WTC11 (cell line): ENCODE data around the gene LIN28A. TPM values are rescaled to one million over a fixed set of nuclear protein-coding genes. Genes with fewer than 3 reads are reported as not detected.

ENCODE experiments used
- ATAC-seq: fragments of 200-7000 bp; cut with Tn5 transposase; 2 replicates; pipeline ENCODE4 v1.10.0; 2021; ENCODE audit warnings: mild to moderate bottlenecking, moderate library complexity
- CTCF ChIA-PET: fragments of 300-600 bp; sonication (Branson Sonifier 250); formaldehyde crosslinking; loops from one replicate; lab custom pipeline; 2021; ENCODE audit warnings: antibody characterized with exemption; lab: Charles Lee
- POLR2A ChIA-PET: fragments of 350-600 bp; sonication (Branson Sonifier 250); formaldehyde crosslinking; loops from one replicate; lab custom pipeline; 2021; ENCODE audit warnings: antibody characterized with exemption; lab: Charles Lee
- DNase-seq: peaks from one replicate; pipeline ENCODE4 v3.0.0; 2021; ENCODE audit warnings: low spot score
- H3K27ac Mint-ChIP-seq: 2 replicates; pipeline ENCODE4 v1.8.0; 2021; ENCODE audit warnings: mixed read lengths
- H3K27me3 Mint-ChIP-seq: 2 replicates; pipeline ENCODE4 v1.8.0; 2021; ENCODE audit warnings: low read depth, mild to moderate bottlenecking, moderate library complexity, mixed read lengths
- H3K36me3 Mint-ChIP-seq: 2 replicates; pipeline ENCODE4 v1.8.0; 2021; ENCODE audit warnings: mixed read lengths
- H3K4me1 Mint-ChIP-seq: 2 replicates; pipeline ENCODE4 v1.8.0; 2022; ENCODE audit warnings: mixed read lengths
- H3K4me3 Mint-ChIP-seq: 2 replicates; pipeline ENCODE4 v1.8.0; 2021; ENCODE audit warnings: mild to moderate bottlenecking, moderate library complexity, mixed read lengths
- H3K9me3 Mint-ChIP-seq: 2 replicates; pipeline ENCODE4 v1.8.0; 2021; ENCODE audit warnings: mixed read lengths
- CREB1 ChIP-seq: sonication (generic); formaldehyde crosslinking; IDR thresholded peaks from 2 replicates; pipeline ENCODE4 v1.8.0; 2023; ENCODE audit warnings: mild to moderate bottlenecking, missing genetic modification reagents
- EMX1 ChIP-seq: fragments of 250-450 bp; sonication (Bioruptor Pico); IDR thresholded peaks from 2 replicates; pipeline ENCODE4 v1.8.0; 2021; ENCODE audit warnings: mild to moderate bottlenecking
- ERG ChIP-seq: fragments of 250-450 bp; sonication (Bioruptor Pico); IDR thresholded peaks from 2 replicates; pipeline ENCODE4 v1.8.0; 2021; ENCODE audit warnings: mild to moderate bottlenecking
- ESRRA ChIP-seq: sonication (generic); formaldehyde crosslinking; IDR thresholded peaks from 2 replicates; pipeline ENCODE4 v1.8.1; 2022; ENCODE audit warnings: mild to moderate bottlenecking, missing genetic modification reagents, borderline replicate concordance
- FOXP1 ChIP-seq: sonication (generic); formaldehyde crosslinking; IDR thresholded peaks from 2 replicates; pipeline ENCODE4 v1.8.0; 2022; ENCODE audit warnings: missing genetic modification reagents, mild to moderate bottlenecking, moderate library complexity, borderline replicate concordance
- GABPB1 ChIP-seq: sonication (generic); formaldehyde crosslinking; IDR thresholded peaks from 2 replicates; pipeline ENCODE4 v1.8.1; 2023; ENCODE audit warnings: mild to moderate bottlenecking, missing genetic modification reagents
- NFATC4 ChIP-seq: fragments of 250-450 bp; sonication (Bioruptor Pico); IDR thresholded peaks from 2 replicates; pipeline ENCODE4 v1.9.0; 2021; ENCODE audit warnings: mild to moderate bottlenecking
- NFYB ChIP-seq: sonication (generic); formaldehyde crosslinking; conservative IDR thresholded peaks from 2 replicates; pipeline ENCODE4 v1.8.0; 2022; ENCODE audit warnings: low read depth, missing genetic modification reagents
- NR3C1 ChIP-seq: sonication (generic); formaldehyde crosslinking; conservative IDR thresholded peaks from 2 replicates; pipeline ENCODE4 v1.8.1; 2023; ENCODE audit warnings: low read depth, mild to moderate bottlenecking, missing genetic modification reagents
- PRRX2 ChIP-seq: fragments of 250-450 bp; sonication (Bioruptor Pico); IDR thresholded peaks from 2 replicates; pipeline ENCODE4 v1.8.0; 2021; ENCODE audit warnings: mild to moderate bottlenecking
- STAT6 ChIP-seq: sonication (generic); formaldehyde crosslinking; conservative IDR thresholded peaks from 2 replicates; pipeline ENCODE4 v1.8.1; 2023; ENCODE audit warnings: mild to moderate bottlenecking, low read depth, missing genetic modification reagents, moderate library complexity
- TCF7 ChIP-seq: sonication (generic); formaldehyde crosslinking; IDR thresholded peaks from 2 replicates; pipeline ENCODE4 v1.8.0; 2022; ENCODE audit warnings: mild to moderate bottlenecking, low read depth, missing genetic modification reagents, moderate library complexity
- TP53 ChIP-seq: sonication (generic); formaldehyde crosslinking; IDR thresholded peaks from 2 replicates; pipeline ENCODE4 v1.8.1; 2023; ENCODE audit warnings: mild to moderate bottlenecking, missing genetic modification reagents
- ZNF138 ChIP-seq: sonication (generic); formaldehyde crosslinking; conservative IDR thresholded peaks from 2 replicates; pipeline ENCODE4 v1.8.1; 2022; ENCODE audit warnings: mild to moderate bottlenecking, moderate library complexity, missing genetic modification reagents
- ZNF232 ChIP-seq: sonication (generic); formaldehyde crosslinking; IDR thresholded peaks from 2 replicates; pipeline ENCODE4 v1.8.0; 2022; ENCODE audit warnings: mild to moderate bottlenecking, missing genetic modification reagents
- ZNF512 ChIP-seq: sonication (generic); formaldehyde crosslinking; IDR thresholded peaks from 2 replicates; pipeline ENCODE4 v1.8.1; 2022; ENCODE audit warnings: missing genetic modification reagents, borderline replicate concordance
- total RNA-seq: library from RNA; stranded (reverse); gene quantifications from 3 replicates; pipeline ENCODE4 v1.2.3, GENCODE V29; 2021
- TF ChIP-seq, protein P1 (sequence below): fragments of 250-450 bp; sonication (Bioruptor Pico); conservative IDR thresholded peaks from 2 replicates; pipeline ENCODE4 v1.9.0; 2021; ENCODE audit warnings: mild to moderate bottlenecking
- TF ChIP-seq, protein P2 (sequence below): fragments of 250-450 bp; sonication (Bioruptor Pico); IDR thresholded peaks from 2 replicates; pipeline ENCODE4 v1.9.0; 2021; ENCODE audit warnings: mild to moderate bottlenecking
- TF ChIP-seq, protein P3 (sequence below): fragments of 250-450 bp; sonication (Bioruptor Pico); IDR thresholded peaks from 2 replicates; pipeline ENCODE4 v1.9.0; 2021; ENCODE audit warnings: mild to moderate bottlenecking, borderline replicate concordance
- TF ChIP-seq, protein P4 (sequence below): sonication (generic); formaldehyde crosslinking; IDR thresholded peaks from 2 replicates; pipeline ENCODE4 v1.8.1; 2023; ENCODE audit warnings: mild to moderate bottlenecking, missing genetic modification reagents, borderline replicate concordance

The LIN28A gene
- total RNA-seq, 1 experiment from 2014 or later: 1,251 TPM

- TF ChIP-seq, protein P1, sequence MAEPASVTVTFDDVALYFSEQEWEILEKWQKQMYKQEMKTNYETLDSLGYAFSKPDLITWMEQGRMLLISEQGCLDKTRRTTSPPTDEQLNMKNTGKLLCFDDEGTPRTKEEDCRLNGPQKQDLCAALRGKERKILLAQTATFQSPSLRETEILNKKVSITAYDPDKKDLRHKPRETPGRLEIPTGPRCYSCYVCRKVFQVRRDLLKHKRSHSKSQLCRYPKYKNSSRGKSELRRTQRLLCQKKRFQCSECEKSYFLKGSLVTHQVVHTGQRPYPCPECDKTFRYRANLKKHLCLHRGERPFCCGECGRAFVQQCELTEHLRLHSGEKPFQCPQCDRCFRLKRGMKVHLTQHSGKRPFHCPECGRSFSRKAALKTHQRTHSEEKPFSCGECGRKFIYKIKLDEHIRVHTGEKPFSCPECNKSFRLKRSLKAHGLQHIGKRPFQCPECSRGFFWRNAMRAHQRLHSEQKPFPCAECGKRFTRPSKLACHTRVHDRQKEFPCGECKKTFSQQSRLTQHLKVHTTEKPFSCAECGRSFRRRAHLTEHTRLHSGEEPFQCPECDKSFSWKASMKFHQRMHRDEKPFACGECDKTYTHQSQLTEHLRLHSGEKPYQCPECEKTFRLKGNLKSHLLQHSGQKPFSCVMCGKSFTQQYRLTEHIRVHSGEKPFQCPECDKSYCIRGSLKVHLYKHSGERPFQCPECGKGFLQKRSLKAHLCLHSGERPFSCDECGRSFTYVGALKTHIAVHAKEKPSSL: no peak
- TF ChIP-seq ZNF138 (CRISPR knock-in tag): no peak
- TF ChIP-seq, protein P2, sequence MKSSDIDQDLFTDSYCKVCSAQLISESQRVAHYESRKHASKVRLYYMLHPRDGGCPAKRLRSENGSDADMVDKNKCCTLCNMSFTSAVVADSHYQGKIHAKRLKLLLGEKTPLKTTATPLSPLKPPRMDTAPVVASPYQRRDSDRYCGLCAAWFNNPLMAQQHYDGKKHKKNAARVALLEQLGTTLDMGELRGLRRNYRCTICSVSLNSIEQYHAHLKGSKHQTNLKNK (CRISPR knock-in tag): no peak
- TF ChIP-seq TP53 (CRISPR knock-in tag): no peak
- TF ChIP-seq, all 79 proteins: peak for 0
Observed at GRCh38 chr1:26449868-26450267, 39.3 kb downstream of the LIN28A start (continued).

GRCh38 chr1:26450908-26451307 lies 40.3 kb downstream of the LIN28A start:
- POLR2A ChIA-PET: no interaction called here
- TF ChIP-seq CREB1 (CRISPR knock-in tag) (no peak), NFYB (CRISPR knock-in tag) (no peak), NFATC4 (CRISPR knock-in tag) (no peak), STAT6 (no peak), ERG (CRISPR knock-in tag) (no peak), EMX1 (CRISPR knock-in tag) (no peak), ZNF512 (CRISPR knock-in tag) (no peak), GABPB1 (no peak), TCF7 (CRISPR knock-in tag) (no peak), ZNF232 (no peak), ESRRA (no peak), NR3C1 (CRISPR knock-in tag) (no peak), FOXP1 (no peak), PRRX2 (CRISPR knock-in tag) (no peak)
- TF ChIP-seq, protein P3, sequence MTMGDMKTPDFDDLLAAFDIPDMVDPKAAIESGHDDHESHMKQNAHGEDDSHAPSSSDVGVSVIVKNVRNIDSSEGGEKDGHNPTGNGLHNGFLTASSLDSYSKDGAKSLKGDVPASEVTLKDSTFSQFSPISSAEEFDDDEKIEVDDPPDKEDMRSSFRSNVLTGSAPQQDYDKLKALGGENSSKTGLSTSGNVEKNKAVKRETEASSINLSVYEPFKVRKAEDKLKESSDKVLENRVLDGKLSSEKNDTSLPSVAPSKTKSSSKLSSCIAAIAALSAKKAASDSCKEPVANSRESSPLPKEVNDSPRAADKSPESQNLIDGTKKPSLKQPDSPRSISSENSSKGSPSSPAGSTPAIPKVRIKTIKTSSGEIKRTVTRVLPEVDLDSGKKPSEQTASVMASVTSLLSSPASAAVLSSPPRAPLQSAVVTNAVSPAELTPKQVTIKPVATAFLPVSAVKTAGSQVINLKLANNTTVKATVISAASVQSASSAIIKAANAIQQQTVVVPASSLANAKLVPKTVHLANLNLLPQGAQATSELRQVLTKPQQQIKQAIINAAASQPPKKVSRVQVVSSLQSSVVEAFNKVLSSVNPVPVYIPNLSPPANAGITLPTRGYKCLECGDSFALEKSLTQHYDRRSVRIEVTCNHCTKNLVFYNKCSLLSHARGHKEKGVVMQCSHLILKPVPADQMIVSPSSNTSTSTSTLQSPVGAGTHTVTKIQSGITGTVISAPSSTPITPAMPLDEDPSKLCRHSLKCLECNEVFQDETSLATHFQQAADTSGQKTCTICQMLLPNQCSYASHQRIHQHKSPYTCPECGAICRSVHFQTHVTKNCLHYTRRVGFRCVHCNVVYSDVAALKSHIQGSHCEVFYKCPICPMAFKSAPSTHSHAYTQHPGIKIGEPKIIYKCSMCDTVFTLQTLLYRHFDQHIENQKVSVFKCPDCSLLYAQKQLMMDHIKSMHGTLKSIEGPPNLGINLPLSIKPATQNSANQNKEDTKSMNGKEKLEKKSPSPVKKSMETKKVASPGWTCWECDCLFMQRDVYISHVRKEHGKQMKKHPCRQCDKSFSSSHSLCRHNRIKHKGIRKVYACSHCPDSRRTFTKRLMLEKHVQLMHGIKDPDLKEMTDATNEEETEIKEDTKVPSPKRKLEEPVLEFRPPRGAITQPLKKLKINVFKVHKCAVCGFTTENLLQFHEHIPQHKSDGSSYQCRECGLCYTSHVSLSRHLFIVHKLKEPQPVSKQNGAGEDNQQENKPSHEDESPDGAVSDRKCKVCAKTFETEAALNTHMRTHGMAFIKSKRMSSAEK (CRISPR knock-in tag): no peak
- TF ChIP-seq, protein P2 (CRISPR knock-in tag): no peak
- TF ChIP-seq, protein P4, sequence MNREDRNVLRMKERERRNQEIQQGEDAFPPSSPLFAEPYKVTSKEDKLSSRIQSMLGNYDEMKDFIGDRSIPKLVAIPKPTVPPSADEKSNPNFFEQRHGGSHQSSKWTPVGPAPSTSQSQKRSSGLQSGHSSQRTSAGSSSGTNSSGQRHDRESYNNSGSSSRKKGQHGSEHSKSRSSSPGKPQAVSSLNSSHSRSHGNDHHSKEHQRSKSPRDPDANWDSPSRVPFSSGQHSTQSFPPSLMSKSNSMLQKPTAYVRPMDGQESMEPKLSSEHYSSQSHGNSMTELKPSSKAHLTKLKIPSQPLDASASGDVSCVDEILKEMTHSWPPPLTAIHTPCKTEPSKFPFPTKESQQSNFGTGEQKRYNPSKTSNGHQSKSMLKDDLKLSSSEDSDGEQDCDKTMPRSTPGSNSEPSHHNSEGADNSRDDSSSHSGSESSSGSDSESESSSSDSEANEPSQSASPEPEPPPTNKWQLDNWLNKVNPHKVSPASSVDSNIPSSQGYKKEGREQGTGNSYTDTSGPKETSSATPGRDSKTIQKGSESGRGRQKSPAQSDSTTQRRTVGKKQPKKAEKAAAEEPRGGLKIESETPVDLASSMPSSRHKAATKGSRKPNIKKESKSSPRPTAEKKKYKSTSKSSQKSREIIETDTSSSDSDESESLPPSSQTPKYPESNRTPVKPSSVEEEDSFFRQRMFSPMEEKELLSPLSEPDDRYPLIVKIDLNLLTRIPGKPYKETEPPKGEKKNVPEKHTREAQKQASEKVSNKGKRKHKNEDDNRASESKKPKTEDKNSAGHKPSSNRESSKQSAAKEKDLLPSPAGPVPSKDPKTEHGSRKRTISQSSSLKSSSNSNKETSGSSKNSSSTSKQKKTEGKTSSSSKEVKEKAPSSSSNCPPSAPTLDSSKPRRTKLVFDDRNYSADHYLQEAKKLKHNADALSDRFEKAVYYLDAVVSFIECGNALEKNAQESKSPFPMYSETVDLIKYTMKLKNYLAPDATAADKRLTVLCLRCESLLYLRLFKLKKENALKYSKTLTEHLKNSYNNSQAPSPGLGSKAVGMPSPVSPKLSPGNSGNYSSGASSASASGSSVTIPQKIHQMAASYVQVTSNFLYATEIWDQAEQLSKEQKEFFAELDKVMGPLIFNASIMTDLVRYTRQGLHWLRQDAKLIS (CRISPR knock-in tag): no peak

More at GRCh38 chr1:26450908-26451307, 40.3 kb downstream of the LIN28A start:
- DNase-seq (no peak), ATAC-seq (no peak)
- CTCF ChIA-PET: no interaction called here
- no peaks in the 10 kb centered on the region for H3K27me3 Mint-ChIP-seq
- H3K4me1 Mint-ChIP-seq: peaks cover 5% of the 10 kb centered on the region
- H3K4me3 Mint-ChIP-seq: no peak overlapping the region
- no peak overlapping the region for H3K27ac Mint-ChIP-seq
- H3K36me3 Mint-ChIP-seq: peaks cover 44% of the 10 kb centered on the region
- no peaks in the 10 kb centered on the region for H3K9me3 Mint-ChIP-seq
